ENCODE results near the gene LTN1. TPM values are rescaled to one million over a fixed set of nuclear protein-coding genes. Genes with fewer than 3 reads are reported as not detected.

The LTN1 gene
- total RNA-seq, 1 experiment from 2014 or later, result 23.9 TPM

DNA sequence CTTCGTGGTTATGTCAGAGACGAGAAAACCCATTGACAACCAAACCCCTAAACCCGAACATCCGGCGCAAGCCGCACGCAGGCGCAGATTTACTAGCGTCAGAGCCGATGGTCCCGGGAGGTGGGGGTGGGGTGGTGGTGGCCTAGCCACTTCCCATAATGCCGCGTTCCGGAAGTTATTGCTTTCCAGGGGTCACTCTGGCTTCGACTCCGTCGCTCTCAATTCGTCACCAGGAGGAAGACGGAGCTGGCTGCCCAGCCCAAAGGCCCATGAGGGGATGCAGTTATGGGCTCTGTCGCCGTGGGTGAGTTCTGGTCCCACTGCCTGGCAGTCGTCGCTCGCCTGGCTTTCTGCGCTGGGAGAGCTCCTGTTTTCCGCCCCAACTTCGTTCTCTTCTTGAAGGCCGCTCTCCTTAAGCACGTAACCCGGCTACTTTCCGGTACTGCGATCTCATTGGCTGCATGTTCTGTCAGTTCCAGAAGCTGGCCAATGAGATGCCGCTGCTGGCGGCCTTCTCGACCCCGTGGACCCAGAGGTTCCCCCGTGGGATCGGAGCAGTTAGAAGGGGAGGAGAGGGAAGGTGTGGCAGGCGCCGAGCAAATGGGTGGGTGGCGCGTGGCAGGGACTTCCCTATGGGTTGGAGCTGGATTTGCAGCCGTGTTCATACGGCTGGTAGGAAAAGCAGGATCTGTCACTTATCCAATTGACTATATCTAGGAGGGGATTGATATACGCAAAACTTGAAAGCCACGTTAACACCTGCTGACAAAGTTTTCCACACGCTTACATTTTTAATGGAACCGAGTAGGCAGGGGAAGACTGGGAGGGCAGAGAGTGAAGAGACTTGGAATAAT is 32.0 kb upstream of the LTN1 start, which contains the start of gene USP16:
Gene USP16, plus strand, starts transcription at position 195 of the 854 bp plus-strand sequence. CDS start 3,246 bp downstream, outside the sequence.
- Histone ChIP-seq H2BK20ac (ENCODE audit: low read depth, low read length, poor library complexity, severe bottlenecking) (no peak within 1 kb of the TSS), H3K23ac (ENCODE audit: insufficient read length, low read depth, low read length) (no peak within 1 kb of the TSS), H3K79me2 (ENCODE audit: insufficient read depth, low read length) (peaks cover 2% of the 10 kb centered on the region; the same call in 1 of the 2 replicates), H4K8ac (replicated peaks; ENCODE audit: insufficient read length, low read depth, low read length) (no peak within 1 kb of the TSS), H4K20me1 (ENCODE audit: control insufficient read depth, insufficient read depth, insufficient read length) (no peaks in the 10 kb centered on the region), H2BK120ac (ENCODE audit: low read depth, low read length, poor library complexity, severe bottlenecking) (no peak within 1 kb of the TSS), H2AFZ (ENCODE audit: low read length) (peak within 1 kb of the TSS; percentile 84), H2BK15ac (ENCODE audit: low read depth, low read length) (no peak within 1 kb of the TSS), H2BK12ac (ENCODE audit: insufficient read length, low read depth, low read length) (no peak within 1 kb of the TSS), H2AK5ac (ENCODE audit: insufficient read length, low read length) (no peak within 1 kb of the TSS), H3K9ac (ENCODE audit: extremely low read depth, insufficient read length, low read length) (peak within 1 kb of the TSS; percentile 88), H3K27me3 (ENCODE audit: insufficient read depth, low read length) (no peaks in the 10 kb centered on the region), H3K27ac (ENCODE audit: insufficient read length, low read depth, low read length) (peak within 1 kb of the TSS; percentile 19), H3K4me2 (ENCODE audit: insufficient read depth, insufficient read length, low read length) (peak within 1 kb of the TSS; percentile 91), H3K14ac (ENCODE audit: insufficient read depth, low read length) (peak within 1 kb of the TSS; percentile 98), H3K4me1 (ENCODE audit: insufficient read depth, low read length) (no peaks in the 10 kb centered on the region), H3K23me2 (ENCODE audit: insufficient read length, low read depth, low read length, poor library complexity, severe bottlenecking) (peaks cover 9% of the 10 kb centered on the region), H3K56ac (ENCODE audit: insufficient read length, low read depth, low read length) (no peak within 1 kb of the TSS), H4K5ac (ENCODE audit: insufficient read length, low read depth, low read length) (no peak within 1 kb of the TSS), H3T11ph (ENCODE audit: low read length) (no peak within 1 kb of the TSS), H3K4ac (ENCODE audit: low read depth, low read length) (no peak within 1 kb of the TSS; the same call in 1 of the 2 replicates), H4K91ac (ENCODE audit: insufficient read length, low read depth, low read length) (no peak within 1 kb of the TSS), H2BK5ac (ENCODE audit: insufficient read length, low read length) (peak within 1 kb of the TSS; percentile 90), H3K79me1 (ENCODE audit: insufficient read depth, low read depth, low read length, poor library complexity, severe bottlenecking) (no peaks in the 10 kb centered on the region), H3K9me3 (ENCODE audit: control insufficient read depth, low read depth, low read length) (no peaks in the 10 kb centered on the region), H3K18ac (ENCODE audit: insufficient read length, low read depth, low read length) (peak within 1 kb of the TSS; percentile 98)
- WGBS (ENCODE audit: extremely low coverage, insufficient read length, low lambda C conversion rate), result no CpG with 5 or more reads among the region's 48 CpGs
- peak within 1 kb of the TSS; percentile 99 to 100 (median 100) for H3K27ac Mint-ChIP-seq
- peaks cover 10% of the 10 kb centered on the region in 2 experiments; a peak in 3 of 4 replicates for H3K4me1 Mint-ChIP-seq
- H3K4me3 Mint-ChIP-seq, result peak within 1 kb of the TSS; percentile 98 to 99
- no peaks in the 10 kb centered on the region for H3K27me3 Mint-ChIP-seq (ENCODE audit: low read depth)
- H3K36me3 Mint-ChIP-seq (ENCODE audit: insufficient read depth in 1 of 3, low read depth in 3 of 3), result peaks cover 3 to 20% (median 13%) of the 10 kb centered on the region in 3 experiments; a peak in 4 of 7 replicates
- peak; percentile 96 for DNase-seq
- TF ChIP-seq, protein P1, sequence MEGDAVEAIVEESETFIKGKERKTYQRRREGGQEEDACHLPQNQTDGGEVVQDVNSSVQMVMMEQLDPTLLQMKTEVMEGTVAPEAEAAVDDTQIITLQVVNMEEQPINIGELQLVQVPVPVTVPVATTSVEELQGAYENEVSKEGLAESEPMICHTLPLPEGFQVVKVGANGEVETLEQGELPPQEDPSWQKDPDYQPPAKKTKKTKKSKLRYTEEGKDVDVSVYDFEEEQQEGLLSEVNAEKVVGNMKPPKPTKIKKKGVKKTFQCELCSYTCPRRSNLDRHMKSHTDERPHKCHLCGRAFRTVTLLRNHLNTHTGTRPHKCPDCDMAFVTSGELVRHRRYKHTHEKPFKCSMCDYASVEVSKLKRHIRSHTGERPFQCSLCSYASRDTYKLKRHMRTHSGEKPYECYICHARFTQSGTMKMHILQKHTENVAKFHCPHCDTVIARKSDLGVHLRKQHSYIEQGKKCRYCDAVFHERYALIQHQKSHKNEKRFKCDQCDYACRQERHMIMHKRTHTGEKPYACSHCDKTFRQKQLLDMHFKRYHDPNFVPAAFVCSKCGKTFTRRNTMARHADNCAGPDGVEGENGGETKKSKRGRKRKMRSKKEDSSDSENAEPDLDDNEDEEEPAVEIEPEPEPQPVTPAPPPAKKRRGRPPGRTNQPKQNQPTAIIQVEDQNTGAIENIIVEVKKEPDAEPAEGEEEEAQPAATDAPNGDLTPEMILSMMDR (conservative IDR thresholded peaks at IDR 0.05), result no peak
- 0 out of 5 replicates have a peak, but pooled peaks cover 0 to 3% of the 10 kb centered on the region in 2 experiments for H3K9me3 Mint-ChIP-seq

Measured in H9 (cell line).